Measurements from ENCODE around the gene VAT1.
"Not testable (repeated sequence)": the region's sequence is repeated elsewhere in the genome, so short reads cannot be mapped to it uniquely, and the experiment has no call there.

Gene VAT1

GRCh38 chr17:42975265-42975664, 46.9 kb downstream of the VAT1 start:
- DNase-seq (ENCODE audit: low read depth, low spot score) = no peak

GRCh38 chr17:42973323-42973722, 48.9 kb downstream of the VAT1 start:
- DNase-seq (ENCODE audit: low read depth, low spot score) = not testable (repeated sequence)

GRCh38 chr17:42971589-42971988, 50.6 kb downstream of the VAT1 start:
- no peak for DNase-seq (ENCODE audit: low read depth, low spot score)

- DNase-seq (ENCODE audit: low read depth, low spot score) = no peak
These were observed 53.1 kb downstream of the VAT1 start for GRCh38 chr17:42969001-42969581.

- DNase-seq (ENCODE audit: low read depth, low spot score) = no peak
These were observed 54.3 kb downstream of the VAT1 start for GRCh38 chr17:42967925-42968324.
